GM21723 (cell line): ENCODE data around the gene ENTHD1.

Source experiments
- ATAC-seq: cut with Tn5 transposase; IDR thresholded peaks from one replicate; pipeline ENCODE4 v1.9.1; 2021; ENCODE audit warnings: mild to moderate bottlenecking, moderate library complexity; ENCODE audit not compliant: unreplicated experiment

ENTHD1 gene

DNA sequence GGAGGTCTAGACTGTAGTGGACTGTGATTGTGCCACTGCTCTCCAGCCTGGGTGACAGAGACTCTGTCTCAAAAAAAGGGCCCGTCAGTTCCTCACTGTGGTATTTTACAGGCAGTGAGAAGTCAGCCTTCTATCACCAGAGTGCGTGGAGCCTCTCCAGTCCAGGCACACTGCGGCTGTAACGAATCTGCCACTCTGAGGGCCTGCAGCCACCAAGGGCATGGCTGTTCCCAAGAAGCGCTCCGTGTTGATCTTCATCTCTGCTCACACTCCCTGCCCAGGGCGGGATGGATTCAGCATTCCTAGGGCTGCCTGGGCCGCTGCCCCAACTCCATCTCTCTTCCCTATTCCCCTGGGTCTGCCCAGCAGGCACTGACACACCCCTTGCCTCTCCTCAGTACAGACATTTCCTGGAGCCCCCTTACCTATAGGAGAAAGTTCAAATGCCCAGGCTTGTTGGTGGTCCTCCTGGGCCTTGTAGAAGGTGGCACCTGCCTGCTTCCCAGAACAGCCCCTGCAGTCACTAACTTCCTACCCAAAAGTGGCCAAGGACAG is 174.6 kb downstream of the ENTHD1 start:
- no peak for ATAC-seq

- ATAC-seq = no peak
Observed at GRCh38 chr22:39718206-39718605, 175.4 kb downstream of the ENTHD1 start.

- no peak for ATAC-seq
Observed at GRCh38 chr22:39717099-39717498, 176.5 kb downstream of the ENTHD1 start.

DNA sequence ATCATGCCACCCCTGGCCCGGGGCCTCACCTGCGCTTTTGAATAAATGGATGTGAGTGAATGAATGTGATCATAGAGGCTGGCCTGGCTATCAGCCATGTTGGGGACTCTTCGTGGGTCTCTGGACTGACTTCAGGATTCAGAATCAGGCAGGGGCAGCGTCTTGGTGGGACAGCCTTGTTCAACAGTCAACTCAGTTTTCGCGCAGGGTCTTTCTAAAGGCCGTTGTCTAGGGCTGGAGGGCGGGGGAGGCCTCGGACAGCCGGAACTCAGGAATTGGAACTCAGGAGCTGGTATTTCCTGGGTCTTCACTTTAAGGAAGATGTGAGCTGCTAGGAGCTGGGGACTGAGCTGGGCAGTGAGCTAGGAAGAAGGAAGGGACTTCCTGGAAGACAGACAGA is 177.0 kb downstream of the ENTHD1 start:
- ATAC-seq = no peak

DNA sequence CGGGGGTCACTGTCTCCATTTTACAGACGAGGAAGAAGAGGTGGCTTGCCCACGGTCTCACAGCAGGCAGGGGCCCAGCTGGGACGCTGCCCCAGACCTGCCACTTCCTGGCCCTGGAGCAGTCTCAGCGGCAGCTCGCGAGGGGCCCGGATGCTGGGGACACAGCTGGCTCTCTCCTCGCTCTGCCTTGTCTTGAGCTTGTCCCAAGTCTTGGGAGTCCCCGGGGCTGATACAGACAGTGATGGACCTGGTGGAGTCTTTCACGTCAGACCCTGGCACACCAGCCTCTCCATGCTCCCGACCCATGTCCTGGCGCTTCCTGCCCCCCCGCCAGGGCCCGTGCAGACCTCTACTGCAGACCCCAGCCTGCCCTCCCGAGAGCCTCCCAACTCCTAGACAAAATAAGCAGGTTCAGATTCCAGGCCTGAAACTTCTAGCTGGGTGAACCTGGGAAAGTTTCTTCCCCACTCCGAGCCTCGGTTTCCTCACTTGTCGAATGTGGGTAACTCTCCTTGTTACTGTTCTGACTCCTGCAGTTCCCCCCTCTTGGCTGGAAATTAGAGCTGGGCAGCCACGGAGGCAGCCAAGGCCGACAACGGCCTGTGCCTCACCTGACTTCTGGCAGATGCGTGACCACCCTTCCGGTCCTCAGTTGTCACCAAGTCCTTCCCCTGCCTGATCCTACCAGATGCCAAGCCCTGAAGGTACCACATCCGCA is 177.6 kb downstream of the ENTHD1 start:
- ATAC-seq = no peak

- no peak for ATAC-seq
Observed at GRCh38 chr22:39714321-39714720, 179.2 kb downstream of the ENTHD1 start.

DNA sequence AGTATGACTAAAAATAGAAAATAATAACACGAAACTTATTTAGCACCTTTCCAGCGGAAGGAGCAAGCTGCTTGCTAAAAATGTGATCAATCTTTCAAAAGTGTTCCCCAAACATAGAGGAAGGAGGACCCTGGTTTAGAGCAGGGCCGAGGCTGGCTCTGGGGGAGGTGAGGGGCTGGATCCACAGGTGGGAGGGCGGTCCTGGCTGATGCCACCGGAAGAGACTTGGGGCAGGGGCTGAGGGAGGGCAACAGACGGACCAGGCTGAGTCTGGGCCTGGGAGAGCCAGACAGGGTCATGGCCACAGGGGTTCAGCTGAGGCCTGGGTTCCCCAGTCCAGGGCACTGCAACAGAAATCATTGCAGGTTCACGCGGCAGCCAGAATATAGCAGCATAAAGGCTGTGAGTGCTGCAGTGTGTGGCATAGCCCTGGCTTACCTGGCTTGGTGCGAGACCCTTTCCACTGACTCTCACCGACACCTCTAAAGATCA is 179.7 kb downstream of the ENTHD1 start:
- no peak for ATAC-seq

- ATAC-seq = no peak
Observed at GRCh38 chr22:39712751-39713525, 180.6 kb downstream of the ENTHD1 start.

GRCh38 chr22:39712081-39712480 is 181.5 kb downstream of the ENTHD1 start:
- ATAC-seq = no peak

DNA sequence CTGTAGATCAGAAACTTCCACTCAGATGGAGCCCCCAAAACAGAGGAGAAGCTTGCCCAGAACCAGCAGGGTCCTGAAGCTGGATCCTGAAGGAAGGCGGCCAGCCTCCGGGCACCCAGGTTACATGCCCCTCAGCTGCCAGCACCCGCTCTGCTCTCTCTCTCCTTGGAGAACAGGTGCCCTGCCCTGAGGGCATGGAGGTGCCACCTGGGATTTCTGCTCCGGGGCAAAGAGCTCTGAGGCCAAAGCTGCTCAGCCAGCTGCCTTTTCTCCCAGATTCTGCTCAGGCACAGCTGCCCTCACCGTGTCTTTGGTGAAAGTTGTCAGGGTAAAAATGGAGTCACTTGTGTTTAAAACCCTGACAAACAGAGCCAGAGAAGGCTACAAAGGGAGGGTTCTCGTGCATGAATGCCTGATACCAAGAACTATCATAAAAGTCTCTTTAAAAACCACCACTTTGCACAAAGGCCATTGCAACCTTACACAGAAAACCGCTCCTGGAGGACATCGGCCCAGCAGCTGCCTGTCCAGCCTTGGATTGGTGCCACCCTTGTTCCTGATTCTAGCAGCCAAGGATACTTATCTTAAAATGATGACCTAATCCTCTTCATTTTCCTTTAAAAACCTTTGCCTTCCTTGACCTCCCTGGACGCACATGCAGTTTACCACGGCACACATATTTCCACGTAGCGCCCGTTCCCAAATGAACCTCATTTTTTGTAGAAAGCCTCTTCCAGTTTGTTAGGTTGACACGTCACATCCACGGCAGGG is 183.0 kb downstream of the ENTHD1 start:
- ATAC-seq = no peak

- no peak for ATAC-seq
Observed at GRCh38 chr22:39707816-39708215, 185.7 kb downstream of the ENTHD1 start.

GRCh38 chr22:39707351-39707750 is 186.2 kb downstream of the ENTHD1 start:
- ATAC-seq = no peak

GRCh38 chr22:39706376-39707140 is 187.0 kb downstream of the ENTHD1 start:
- no peak for ATAC-seq

- no peak for ATAC-seq
Observed at GRCh38 chr22:39705386-39705785, 188.2 kb downstream of the ENTHD1 start.

DNA sequence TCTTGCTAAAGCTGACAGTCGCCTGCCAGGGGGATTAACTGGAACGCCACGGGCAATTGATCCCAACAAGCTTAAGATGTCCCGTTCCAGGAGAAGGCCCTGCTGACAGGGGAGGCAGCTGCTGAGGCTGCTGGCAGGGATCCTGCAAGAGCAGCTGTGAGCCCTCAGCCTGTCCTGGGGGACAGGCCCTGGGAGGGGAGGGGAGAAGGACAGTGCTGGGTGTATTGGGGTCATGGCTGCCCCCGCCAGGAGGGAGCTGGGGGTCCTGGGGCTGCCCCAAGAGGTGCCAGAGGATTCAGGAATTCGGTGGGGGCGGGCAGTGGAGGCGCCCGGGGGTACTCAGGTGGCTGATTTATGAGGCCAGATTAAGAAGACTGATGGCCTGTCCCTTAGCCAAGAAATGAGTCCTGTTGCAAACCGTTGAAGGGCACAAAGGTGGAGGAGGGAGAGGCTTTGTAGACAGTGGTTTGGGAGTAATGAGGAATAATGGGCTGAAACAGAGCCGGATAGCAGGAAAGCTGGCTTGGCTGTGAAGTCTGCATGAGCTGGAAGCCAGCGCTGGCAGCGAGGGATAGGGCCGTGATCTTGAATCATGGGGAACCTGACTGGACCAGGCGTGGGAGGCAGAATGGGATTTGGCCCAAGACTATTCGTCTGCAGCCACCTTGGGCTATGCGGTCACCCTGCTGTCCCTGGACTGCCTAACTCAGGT is 189.5 kb downstream of the ENTHD1 start:
- ATAC-seq = no peak

GRCh38 chr22:39703091-39703490 is 190.5 kb downstream of the ENTHD1 start:
- no peak for ATAC-seq

DNA sequence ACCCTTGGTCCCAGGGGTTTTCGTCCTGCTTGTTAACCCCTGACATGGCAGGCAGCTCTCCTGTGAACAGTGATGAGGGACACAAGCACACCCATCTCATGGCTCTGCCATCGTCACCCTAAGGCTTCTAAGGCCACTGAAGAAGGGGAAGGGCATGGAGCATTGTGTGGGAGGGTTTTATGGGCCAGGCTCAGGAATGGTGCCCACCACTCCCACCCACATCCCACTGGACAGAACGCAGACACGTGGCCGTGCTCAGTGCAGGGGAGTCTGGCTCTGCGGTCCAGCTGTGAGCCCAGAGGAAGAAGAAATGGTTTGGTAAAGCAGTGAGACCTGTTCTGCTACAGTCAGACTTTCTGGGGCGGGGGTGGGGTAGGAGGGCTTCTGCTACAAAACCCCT is 193.0 kb downstream of the ENTHD1 start:
- ATAC-seq = no peak

- no peak for ATAC-seq
Observed at GRCh38 chr22:39699631-39700360, 193.8 kb downstream of the ENTHD1 start.

- no peak for ATAC-seq
Observed at GRCh38 chr22:39697790-39698430, 195.7 kb downstream of the ENTHD1 start.
